MM.1S (cell line): ENCODE measurements around the gene STAMBPL1.

ENCODE experiments used
- CTCF ChIP-seq: fragments of 300-600 bp; sonication (generic); IDR thresholded peaks from 2 replicates; pipeline ENCODE4 v1.5.1; 2016; ENCODE audit warnings: antibody characterized with exemption, low read length, mixed read lengths
- EZH2 ChIP-seq: fragments of 300-600 bp; sonication (generic); optimal IDR thresholded peaks from 2 replicates; pipeline ENCODE3; 2017; ENCODE audit warnings: low read depth, mild to moderate bottlenecking, antibody characterized with exemption, low read length, mixed read lengths
- EZH2phosphoT487 ChIP-seq: fragments of 300-600 bp; sonication (generic); IDR thresholded peaks from 2 replicates; pipeline ENCODE4 v1.6.1; 2018; ENCODE audit warnings: antibody characterized with exemption, low read length

- TF ChIP-seq EZH2 (no peak), CTCF (no peak), EZH2phosphoT487 (no peak)
Observed at GRCh38 chr10:88927416-88927690, 47.3 kb downstream of the STAMBPL1 start.
